H1 (cell line): ENCODE data around the gene ROBO4. TPM values are rescaled to one million over a fixed set of nuclear protein-coding genes. Genes with fewer than 3 reads are reported as not detected.

Source experiments
- CTCF ChIA-PET: fragments of 300-600 bp; sonication (Branson Sonifier 250); formaldehyde crosslinking; loops from one replicate; lab custom pipeline; 2021; ENCODE audit not compliant: partially characterized antibody; lab: Charles Lee
- POLR2A ChIA-PET: fragments of 300-600 bp; sonication (Branson Sonifier 250); formaldehyde crosslinking; loops from one replicate; lab custom pipeline; 2021; ENCODE audit warnings: inconsistent platforms; ENCODE audit not compliant: partially characterized antibody; lab: Charles Lee
- DNase-seq, 2 experiments: peaks; one replicate each; pipeline versions ENCODE4 v3.0.0 to v3.0.0-alpha.2; 2010 to 2022; ENCODE audit warnings: low spot score in 2 of 2, low read depth in 1 of 2, mixed read lengths in 1 of 2
- FAIRE-seq: peaks from 2 replicates; lab custom pipeline; 2011; peaks lifted over from hg19 to GRCh38; lab: Jason Lieb, UNC
- H2AFZ ChIP-seq: 2 replicates; pipeline ENCODE4 v1.8.1; 2012; ENCODE audit warnings: low read length, inconsistent platforms
- H2AK5ac ChIP-seq: 2 replicates; pipeline ENCODE4 v1.6.1; 2013; ENCODE audit warnings: low read depth, low read length
- H2BK120ac ChIP-seq: replicated peaks from 2 replicates; pipeline ENCODE3; 2013; ENCODE audit warnings: low read depth, low read length, inconsistent platforms
- H2BK12ac ChIP-seq: 2 replicates; pipeline ENCODE4 v1.6.1; 2013; ENCODE audit warnings: low read depth, low read length
- H2BK15ac ChIP-seq: 2 replicates; pipeline ENCODE4 v1.6.1; 2013; ENCODE audit warnings: low read length
- H2BK20ac ChIP-seq: 2 replicates; pipeline ENCODE4 v1.6.1; 2013; ENCODE audit warnings: low read length
- H2BK5ac ChIP-seq: 2 replicates; pipeline ENCODE4 v1.6.1; 2013; ENCODE audit warnings: low read depth, low read length
- H3K14ac ChIP-seq: 2 replicates; pipeline ENCODE4 v1.6.1; 2013; ENCODE audit warnings: inconsistent platforms; ENCODE audit not compliant: insufficient read length
- H3K18ac ChIP-seq: 2 replicates; pipeline ENCODE4 v1.6.1; 2013; ENCODE audit warnings: low read length; ENCODE audit errors: extremely low read depth
- H3K23ac ChIP-seq: 2 replicates; pipeline ENCODE4 v1.6.1; 2013; ENCODE audit warnings: inconsistent platforms; ENCODE audit not compliant: insufficient read length
- H3K23me2 ChIP-seq: 2 replicates; pipeline ENCODE4 v1.6.1; 2013; ENCODE audit warnings: low read depth, low read length
- H3K27ac ChIP-seq: 2 replicates; pipeline ENCODE4 v1.6.1; 2011; ENCODE audit warnings: low read depth, low read length, inconsistent platforms
- H3K27me3 ChIP-seq, 4 experiments: replicated peaks in 1 of 4; 1 replicate in 1 of 4; 2 replicates in 3 of 4; pipeline versions ENCODE4 v1.6.1 to v1.8.1; 2011 to 2013; ENCODE audit warnings: low read length in 3 of 4, mild to moderate bottlenecking in 3 of 4, inconsistent platforms in 2 of 4, mixed read lengths in 2 of 4, moderate library complexity in 1 of 4; ENCODE audit not compliant: control insufficient read depth in 3 of 4, insufficient read depth in 3 of 4; ENCODE audit errors: extremely low read depth in 1 of 4
- H3K36me3 ChIP-seq, 4 experiments: 2 replicates each; pipeline versions ENCODE4 v1.6.1 to v1.8.1; 2011 to 2013; ENCODE audit warnings: mild to moderate bottlenecking in 4 of 4, low read length in 3 of 4, moderate library complexity in 2 of 4, control low read depth in 1 of 4, inconsistent platforms in 1 of 4; ENCODE audit not compliant: insufficient read depth in 4 of 4, control insufficient read depth in 2 of 4
- H3K4ac ChIP-seq: replicated peaks from 2 replicates; pipeline ENCODE3; 2013; ENCODE audit warnings: low read length, low read depth, mixed read lengths, inconsistent platforms; ENCODE audit not compliant: insufficient read length
- H3K4me1 ChIP-seq, 4 experiments: replicated peaks in 1 of 4; 1 replicate in 1 of 4; 2 replicates in 3 of 4; pipeline versions ENCODE4 v1.6.1 to v1.8.1; 2011 to 2013; ENCODE audit warnings: low read length in 3 of 4, inconsistent platforms in 2 of 4, mixed read lengths in 1 of 4; ENCODE audit not compliant: insufficient read depth in 4 of 4, control insufficient read depth in 3 of 4
- H3K4me2 ChIP-seq, 2 experiments: 2 replicates each; pipeline versions ENCODE4 v1.6.1 to v1.8.1; 2011 to 2013; ENCODE audit warnings: low read depth in 2 of 2, low read length in 2 of 2, control low read depth in 1 of 2, inconsistent platforms in 1 of 2, mild to moderate bottlenecking in 1 of 2; ENCODE audit not compliant: insufficient read depth in 1 of 2
- H3K4me3 ChIP-seq, 4 experiments: fragments of 200-600, 300-600 bp in 1 of 4; sonication (generic), shearing (Covaris generic), sonication (Bioruptor Twin) in 1 of 4; 2 replicates each; pipeline versions ENCODE4 v1.5.1 to v1.8.1; 2011 to 2016; ENCODE audit warnings: low read length in 4 of 4, low read depth in 3 of 4, control low read depth in 2 of 4, inconsistent platforms in 2 of 4, mild to moderate bottlenecking in 2 of 4, mixed read lengths in 1 of 4, moderate library complexity in 1 of 4; ENCODE audit not compliant: insufficient read depth in 2 of 4; ENCODE audit errors: extremely low read depth in 1 of 4
- H3K56ac ChIP-seq: replicated peaks from 2 replicates; pipeline ENCODE3; 2013; ENCODE audit warnings: low read depth, mild to moderate bottlenecking, mixed read lengths, low read length, inconsistent platforms; ENCODE audit not compliant: insufficient read length
- H3K79me1 ChIP-seq: 2 replicates; pipeline ENCODE4 v1.6.1; 2013; ENCODE audit warnings: low read depth, low read length, control low read depth
- H3K79me2 ChIP-seq, 2 experiments: 2 replicates each; pipeline versions ENCODE4 v1.6.1 to v1.8.1; 2012 to 2013; ENCODE audit warnings: low read length in 2 of 2, mild to moderate bottlenecking in 2 of 2, inconsistent platforms in 1 of 2; ENCODE audit not compliant: insufficient read depth in 2 of 2, control insufficient read depth in 1 of 2
- H3K9ac ChIP-seq, 4 experiments: replicated peaks in 1 of 4; 1 replicate in 1 of 4; 2 replicates in 3 of 4; pipeline versions ENCODE4 v1.6.1 to v1.8.1; 2011 to 2013; ENCODE audit warnings: low read depth in 3 of 4, low read length in 3 of 4, control low read depth in 2 of 4, mild to moderate bottlenecking in 2 of 4, moderate library complexity in 2 of 4, inconsistent platforms in 1 of 4; ENCODE audit errors: extremely low read depth in 1 of 4
- H3K9me3 ChIP-seq, 2 experiments: 2 replicates each; pipeline versions ENCODE4 v1.6.1 to v1.8.1; 2012 to 2013; ENCODE audit warnings: mild to moderate bottlenecking in 2 of 2, moderate library complexity in 2 of 2, control low read depth in 1 of 2, inconsistent platforms in 1 of 2, low read depth in 1 of 2, low read length in 1 of 2, mixed read lengths in 1 of 2; ENCODE audit not compliant: insufficient read depth in 2 of 2
- H4K20me1 ChIP-seq, 2 experiments: replicated peaks in 1 of 2; 2 replicates each; pipeline versions ENCODE3 to v1.8.1; 2011 to 2013; ENCODE audit warnings: inconsistent platforms in 2 of 2, low read length in 2 of 2, mild to moderate bottlenecking in 1 of 2; ENCODE audit not compliant: insufficient read depth in 2 of 2, control insufficient read depth in 1 of 2
- H4K5ac ChIP-seq: 2 replicates; pipeline ENCODE4 v1.6.1; 2013; ENCODE audit warnings: low read length, low read depth, mixed read lengths, inconsistent platforms; ENCODE audit not compliant: insufficient read length
- H4K8ac ChIP-seq: 2 replicates; pipeline ENCODE4 v1.8.0; 2013; ENCODE audit warnings: mild to moderate bottlenecking, moderate library complexity, low read length, inconsistent platforms; ENCODE audit not compliant: insufficient read depth; ENCODE audit errors: extremely low read depth
- H4K91ac ChIP-seq: replicated peaks from 2 replicates; pipeline ENCODE3; 2013; ENCODE audit warnings: low read length, mixed read lengths, inconsistent platforms; ENCODE audit not compliant: insufficient read length
- BCL11A ChIP-seq, 2 experiments: IDR thresholded peaks; one replicate each; pipeline ENCODE4 v1.6.1; 2011; ENCODE audit warnings: low read depth in 2 of 2, low read length in 2 of 2, mild to moderate bottlenecking in 2 of 2
- EP300 ChIP-seq, 2 experiments: IDR thresholded peaks; 1 replicate in 1 of 2; 2 replicates in 1 of 2; pipeline ENCODE4 v1.6.1; 2011 to 2012; ENCODE audit warnings: low read depth in 2 of 2, low read length in 2 of 2, mild to moderate bottlenecking in 2 of 2, borderline replicate concordance in 1 of 2, inconsistent platforms in 1 of 2, moderate library complexity in 1 of 2
- HDAC2 ChIP-seq, 2 experiments: fragments of 300-600 bp in 1 of 2; sonication (generic) in 1 of 2; IDR thresholded peaks; 2 replicates each; pipeline ENCODE4 v1.6.1; 2011 to 2012; ENCODE audit warnings: low read depth in 2 of 2, low read length in 2 of 2, mild to moderate bottlenecking in 2 of 2, moderate library complexity in 2 of 2, borderline replicate concordance in 1 of 2, inconsistent platforms in 1 of 2
- HDAC6 ChIP-seq: IDR thresholded peaks from one replicate; pipeline ENCODE4 v1.7.1; 2012; ENCODE audit warnings: low read depth, mild to moderate bottlenecking, inconsistent platforms, low read length, moderate library complexity
- RAD21 ChIP-seq, 2 experiments: IDR thresholded peaks in 1 of 2; conservative IDR thresholded peaks in 1 of 2; 2 replicates each; pipeline ENCODE4 v1.6.1; 2011; ENCODE audit warnings: low read depth in 2 of 2, low read length in 2 of 2, improper control_type of control experiment in 1 of 2, inconsistent platforms in 1 of 2, mild to moderate bottlenecking in 1 of 2, moderate library complexity in 1 of 2
- SIX5 ChIP-seq: IDR thresholded peaks from 2 replicates; pipeline ENCODE4 v1.6.1; 2011; ENCODE audit warnings: mild to moderate bottlenecking, low read depth, low read length
- SP1 ChIP-seq: IDR thresholded peaks from 2 replicates; pipeline ENCODE4 v1.6.1; 2011; ENCODE audit warnings: low read depth, low read length
- TAF7 ChIP-seq: optimal IDR thresholded peaks from 2 replicates; pipeline ENCODE3; 2011; ENCODE audit warnings: low read depth, mild to moderate bottlenecking, inconsistent platforms, low read length, moderate library complexity, borderline replicate concordance
- USF2 ChIP-seq: IDR thresholded peaks from 2 replicates; pipeline ENCODE4 v1.6.1; 2011; ENCODE audit warnings: low read length, improper control_type of control experiment
- WGBS, 2 experiments: shearing (Covaris generic) in 1 of 2; methylation state at CpG; one replicate each; pipeline versions ENCODE4 v1.1.6 to v1.1.7; 2013 to 2015; ENCODE audit warnings: low lambda C conversion rate in 2 of 2, mixed read lengths in 2 of 2, inconsistent platforms in 1 of 2, low coverage in 1 of 2, missing lambda C conversion rate in 1 of 2; ENCODE audit not compliant: insufficient replicate concordance in 2 of 2, insufficient coverage in 1 of 2, insufficient read length in 1 of 2; ENCODE audit errors: extremely low coverage in 1 of 2, missing lambda C conversion rate in 1 of 2; 5-methylcytosine and 5-hydroxymethylcytosine counted together
- polyA plus RNA-seq, 7 experiments: library from polyadenylated mRNA; depleted of rRNA in 3 of 7; stranded (reverse) in 5 of 7; unstranded in 2 of 7; fragments of >200 nt in 5 of 7; fragments of 200-250 nt in 2 of 7; gene quantifications; 1 replicate in 5 of 7; 2 replicates in 1 of 7; 4 replicates in 1 of 7; pipeline versions ENCODE4 v1.2.1 to v1.2.3, GENCODE V29; 2011 to 2013; ENCODE audit warnings: missing spikeins in 2 of 7, mixed read lengths in 2 of 7
- total RNA-seq: library from RNA; stranded (reverse); fragmentation: NEBNext Ultra II Directional; extraction: Animal tissue kit (Norgen Biotek cat#: 25700); gene quantifications from 2 replicates; pipeline ENCODE4 v1.2.1, GENCODE V29; 2021

ROBO4 gene
- total and polyA plus RNA-seq, 2 of the 8 experiments (the other 6 are each of a cell fraction or from before 2014, with no cell fraction given), result 0.03 TPM; not detected in 1

- Histone ChIP-seq H4K91ac (no peak overlapping the region), H3K9me3 (no peaks in the 10 kb centered on the region), H2AFZ (no peak overlapping the region), H3K36me3 (no peaks in the 10 kb centered on the region), H3K79me1 (no peaks in the 10 kb centered on the region), H3K4me1 (peaks cover 0 to 14% (median 8%) of the 10 kb centered on the region in 4 experiments; a peak in 5 of 7 replicates), H4K5ac (no peak overlapping the region), H4K20me1 (no peaks in the 10 kb centered on the region), H2AK5ac (no peak overlapping the region), H3K27me3 (peaks cover 0 to 29% (median 23%) of the 10 kb centered on the region in 4 experiments; a peak in 6 of 7 replicates), H4K8ac (peak overlapping the region; percentile 7; the same call in 1 of the 2 replicates), H3K4me2 (peak overlapping the region; percentile 40 to 75; a peak in 3 of 4 replicates), H3K14ac (no peak overlapping the region), H3K79me2 (no peaks in the 10 kb centered on the region), H3K23ac (no peak overlapping the region), H3K9ac (no peak overlapping the region), H2BK5ac (no peak overlapping the region), H3K23me2 (peaks cover 8% of the 10 kb centered on the region; the same call in 1 of the 2 replicates), H3K27ac (no peak overlapping the region), H2BK20ac (no peak overlapping the region), H2BK120ac (no peak overlapping the region), H3K56ac (no peak overlapping the region), H3K4me3 (peak overlapping the region in 1 of 4 experiments; percentile 76; a peak in 1 of 8 replicates), H2BK15ac (peak overlapping the region; percentile 88; the same call in 1 of the 2 replicates), H3K4ac (no peak overlapping the region), H3K18ac (no peak overlapping the region), H2BK12ac (no peak overlapping the region)
- WGBS, 2 experiments, result 89% methylated on average over 12 of the region's 17 CpGs; no CpG with 5 or more reads in 1 of the 2 experiments
- CTCF ChIA-PET, result interaction anchor here (0.6 to 2.0 kb wide), 13 partner anchors 9 to 239 kb away, joined by 3 to 10 read pairs (median 4); partner anchors contain the start of gene HEPACAM
- POLR2A ChIA-PET, result interaction anchor here (1.4 to 1.8 kb wide), 3 partner anchors 9 to 40 kb away, joined by 3 to 7 read pairs (median 4); partner anchors contain the start of gene ROBO4
- FAIRE-seq, result no peak
- DNase-seq, result no peak
- no peak for TF ChIP-seq SP1
- no peak for TF ChIP-seq HDAC6
- no peak for TF ChIP-seq HDAC2 (IDR thresholded peaks at IDR 0.05; ENCODE audit: borderline replicate concordance in 1 of 2, low read depth in 2 of 2, low read length in 2 of 2)
- TF ChIP-seq SIX5, result no peak
- no peak for TF ChIP-seq RAD21 (IDR thresholded peaks at IDR 0.05 in 1 of 2, conservative IDR thresholded peaks at IDR 0.05 in 1 of 2; ENCODE audit: low read depth in 2 of 2, low read length in 2 of 2)
- TF ChIP-seq USF2, result no peak
- no peak for TF ChIP-seq EP300 (IDR thresholded peaks at IDR 0.05; ENCODE audit: borderline replicate concordance in 1 of 2, low read depth in 2 of 2, low read length in 2 of 2)
- no peak for TF ChIP-seq TAF7
- TF ChIP-seq BCL11A (IDR thresholded peaks at IDR 0.05; ENCODE audit: low read depth in 2 of 2, low read length in 2 of 2), result no peak
Observed at GRCh38 chr11:124877910-124878758, 19.5 kb downstream of the ROBO4 start.
